ENCODE results near the gene CUL3.

The CUL3 gene

DNA sequence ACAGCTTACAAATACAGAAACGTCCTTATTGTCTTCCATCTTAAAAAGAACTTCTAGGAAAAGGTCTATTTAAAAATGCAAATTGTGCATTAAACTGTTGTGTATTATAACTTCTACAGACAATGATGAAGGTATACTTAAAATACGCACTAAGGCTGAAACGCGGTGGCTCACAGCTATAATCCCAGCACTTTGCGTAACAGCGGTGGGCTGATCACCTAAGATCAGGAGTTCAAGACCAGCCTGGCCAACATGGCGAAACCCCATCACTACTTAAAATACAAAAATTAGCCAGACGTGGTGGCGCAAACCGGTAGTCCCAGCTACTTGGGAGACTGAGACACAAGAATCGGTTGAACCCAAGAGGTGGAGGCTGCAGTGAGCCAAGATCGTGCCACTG is 4.9 kb downstream of the CUL3 start:
- DNase-seq (ENCODE audit: low spot score): no peak

DNA sequence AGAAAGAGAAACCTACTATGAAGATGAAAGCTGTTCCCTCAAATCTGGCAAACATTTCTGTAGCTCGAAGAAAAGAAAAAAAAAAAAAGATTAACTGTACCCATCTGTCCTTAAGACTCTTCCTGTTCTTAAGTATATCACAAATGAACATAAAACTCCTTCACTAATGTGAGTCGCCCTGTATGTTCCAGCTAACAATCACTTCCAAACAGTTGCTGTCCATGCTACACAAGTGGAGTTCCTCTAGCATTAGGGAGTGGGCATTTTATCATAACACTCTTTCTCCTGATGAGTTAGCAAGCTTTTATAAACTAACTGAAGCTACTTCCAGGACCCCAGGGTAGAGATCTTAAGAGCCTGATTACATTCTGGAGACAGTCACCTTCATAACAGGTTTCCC is 5.8 kb downstream of the CUL3 start:
- DNase-seq (ENCODE audit: low spot score): no peak

DNA sequence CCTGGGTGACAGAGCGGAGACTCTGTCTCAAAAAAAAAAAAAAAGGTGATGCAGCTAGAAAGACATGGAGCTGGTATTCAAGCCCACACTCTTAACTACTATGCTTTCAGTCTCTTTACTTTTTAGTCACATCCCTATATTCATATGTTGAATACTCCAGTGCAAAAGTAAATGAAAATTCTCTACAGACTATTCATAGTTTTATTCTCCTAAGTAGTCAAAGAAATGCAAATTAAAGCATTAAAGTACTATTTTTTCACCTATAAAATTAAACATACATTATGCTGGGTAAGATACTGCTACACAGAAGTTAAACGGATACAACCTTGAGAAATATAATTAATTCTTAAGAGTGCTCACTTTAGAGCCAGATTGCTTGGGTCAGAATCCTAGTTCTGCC is 7.6 kb downstream of the CUL3 start:
- no peak for DNase-seq (ENCODE audit: low spot score)

DNA sequence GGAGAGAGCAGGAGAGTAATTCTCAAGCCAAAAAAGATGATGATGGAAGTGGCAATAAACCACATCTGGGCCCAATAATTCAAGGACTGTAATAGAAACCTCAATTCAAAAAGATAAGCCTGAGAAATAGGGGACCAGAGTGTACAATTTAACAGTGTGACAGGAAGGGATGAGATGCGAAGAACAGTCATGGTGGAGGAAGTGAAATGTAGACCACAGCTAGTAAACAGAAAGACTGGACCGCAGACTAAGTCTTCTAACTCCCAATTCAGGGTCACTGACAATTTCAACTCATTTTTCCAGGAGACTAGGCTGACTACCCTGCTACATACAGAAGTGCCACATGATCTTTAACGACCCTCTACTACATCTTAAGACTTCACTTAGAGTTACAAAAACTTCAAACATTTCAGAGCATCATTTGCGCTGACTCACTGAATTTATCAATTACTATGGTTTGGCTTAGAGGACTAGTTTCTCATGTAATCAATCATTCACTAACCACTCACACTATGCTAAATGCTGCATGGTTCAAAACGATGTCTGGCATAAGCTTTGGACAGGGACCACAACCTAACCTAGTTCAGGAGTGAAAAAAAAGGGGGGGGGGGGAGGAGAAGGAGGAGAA is 9.0 kb downstream of the CUL3 start:
- no peak for DNase-seq (ENCODE audit: low spot score)

DNA sequence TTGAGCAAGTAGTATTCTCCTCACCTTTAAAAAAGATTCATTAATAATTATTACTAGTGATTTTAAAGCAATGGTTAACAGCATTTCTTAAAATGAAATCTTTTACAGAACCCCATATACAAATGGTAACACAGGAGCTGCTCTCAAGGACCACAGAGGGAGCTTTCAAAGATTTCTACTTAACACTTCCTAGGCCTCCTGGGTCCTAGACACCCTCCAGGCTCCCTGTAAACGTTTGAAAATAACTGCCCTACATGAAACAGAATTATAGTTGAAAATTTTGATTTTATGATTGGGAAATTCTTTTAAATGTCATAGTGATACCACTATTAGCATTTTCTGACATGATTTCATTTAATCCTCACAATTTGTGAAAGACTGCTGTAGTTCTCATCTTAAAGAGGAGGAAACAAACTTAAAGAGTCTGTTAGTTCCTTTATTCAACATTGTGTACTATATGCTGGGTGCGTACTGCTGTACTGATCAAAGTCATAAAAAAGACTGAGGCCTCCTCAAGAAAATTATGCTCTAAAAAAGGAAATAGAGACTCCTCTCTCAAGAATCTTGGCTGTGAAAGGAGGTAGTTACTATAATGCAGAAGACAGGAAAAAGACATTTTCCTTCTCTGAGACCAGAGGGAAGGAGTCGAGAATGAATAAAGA is 10.6 kb downstream of the CUL3 start:
- DNase-seq (ENCODE audit: low spot score): no peak

DNA sequence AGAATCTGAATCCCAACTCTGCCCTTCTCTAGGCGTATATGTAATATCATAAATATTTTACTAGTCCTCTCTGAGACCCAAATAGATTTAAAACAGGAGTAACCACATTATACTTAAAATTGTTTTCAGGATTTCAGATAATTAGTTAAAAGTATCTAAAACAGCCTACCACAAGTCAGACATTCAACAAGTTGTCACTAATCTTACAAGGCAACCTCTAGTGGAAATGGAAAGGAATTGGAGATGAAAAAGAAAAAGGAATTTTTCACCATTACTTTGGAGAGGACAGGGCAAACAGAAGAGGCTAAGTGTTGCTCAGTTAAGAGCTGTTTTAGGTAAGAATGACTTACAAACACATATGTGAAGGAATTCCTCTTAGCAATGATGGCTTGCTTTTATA is 11.4 kb downstream of the CUL3 start:
- no peak for DNase-seq (ENCODE audit: low spot score)

DNA sequence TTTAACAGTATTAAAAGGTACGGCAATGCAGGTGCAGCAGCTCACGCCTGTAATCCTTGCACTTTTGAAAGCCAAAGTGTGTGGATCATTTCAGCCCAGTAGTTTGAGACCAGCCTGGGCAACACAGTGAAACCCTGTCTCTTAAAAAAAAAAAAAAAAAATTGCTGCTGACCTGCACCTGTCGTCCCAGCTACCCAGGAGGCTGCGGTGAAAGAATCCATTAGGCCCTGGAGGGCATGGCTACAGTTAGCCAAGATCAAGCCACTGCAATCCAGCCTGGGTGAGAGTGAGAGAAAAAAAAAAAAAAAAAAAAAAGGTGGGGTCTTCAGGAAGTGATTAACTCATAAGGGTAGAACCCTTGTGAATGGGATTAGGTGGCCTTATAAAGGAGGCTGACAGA is 12.8 kb downstream of the CUL3 start:
- DNase-seq (ENCODE audit: low spot score): no peak

DNA sequence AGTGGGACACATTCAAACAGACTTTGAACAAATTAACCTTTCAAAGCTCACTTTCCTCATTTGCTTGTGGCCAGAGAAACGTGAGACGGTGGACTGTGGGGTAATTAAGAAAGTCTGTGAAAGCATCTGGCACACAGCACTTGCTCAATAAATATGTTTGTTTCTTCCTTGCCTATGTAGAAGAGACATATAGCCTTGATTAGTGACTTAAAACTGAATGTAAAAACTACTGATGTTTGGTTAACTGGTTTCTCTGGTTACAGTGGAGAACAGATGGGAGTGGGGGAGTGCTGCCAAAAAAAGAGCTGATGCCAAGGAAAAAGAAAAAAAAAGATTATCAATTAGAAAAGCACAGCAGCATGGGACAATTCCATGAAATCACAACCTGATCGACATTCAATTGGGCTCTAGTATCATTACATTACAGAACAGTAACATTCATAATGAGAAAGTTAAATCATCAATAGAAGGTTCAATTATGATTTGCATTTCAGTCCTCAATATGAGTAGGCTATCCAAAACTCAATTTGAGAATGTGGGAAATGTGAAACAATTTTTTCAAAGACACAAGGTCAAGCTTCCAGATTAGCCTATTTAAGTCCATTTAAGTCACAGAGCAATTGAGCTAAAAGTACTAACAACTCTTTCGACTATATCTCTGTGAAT is 14.7 kb downstream of the CUL3 start:
- DNase-seq (ENCODE audit: low spot score): no peak

DNA sequence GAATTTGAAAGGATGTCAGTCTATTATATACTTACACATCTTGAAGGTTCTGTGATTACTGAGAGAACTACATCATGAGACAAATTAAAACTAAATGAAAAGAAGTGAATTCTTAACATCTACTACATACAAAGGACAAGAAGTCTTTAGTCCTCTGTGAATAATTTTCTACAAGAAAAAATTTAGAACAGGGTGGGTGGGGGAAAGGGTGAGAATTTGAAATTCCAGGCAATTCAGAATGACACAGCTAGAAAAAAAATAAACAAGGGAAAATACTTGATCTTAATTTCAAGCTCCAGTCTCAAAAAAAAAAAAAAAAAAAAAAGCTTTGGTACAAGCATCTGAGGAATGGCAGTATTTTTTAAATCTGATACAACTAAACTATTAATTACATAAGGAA is 15.5 kb downstream of the CUL3 start:
- no peak for DNase-seq (ENCODE audit: low spot score)

DNA sequence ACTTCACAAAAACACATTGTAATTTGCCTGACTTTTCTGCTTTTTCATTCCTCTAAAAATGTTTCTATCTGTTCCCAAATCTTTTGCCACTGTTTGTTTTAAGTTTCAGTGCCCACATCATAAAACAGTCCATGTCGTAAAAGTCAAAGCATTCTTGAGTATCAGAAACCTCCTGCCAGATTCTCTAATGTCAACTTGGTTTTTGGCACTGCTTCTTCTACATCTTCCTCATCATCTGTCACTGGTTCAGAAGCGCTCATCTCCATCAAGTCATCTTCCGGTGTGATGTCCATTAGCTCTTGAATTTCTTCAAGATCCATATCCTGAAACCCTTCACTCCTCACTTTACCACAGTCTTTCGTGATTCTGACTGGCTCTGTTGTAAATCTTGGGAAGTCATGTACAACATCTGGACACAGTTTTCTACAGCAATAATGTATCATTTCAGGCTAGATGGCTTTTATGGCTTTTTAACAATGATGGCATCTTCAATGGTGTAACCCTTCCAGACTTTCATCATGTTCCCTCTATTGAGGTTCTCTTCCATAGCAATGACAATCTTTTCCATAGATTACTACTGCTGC is 19.6 kb downstream of the CUL3 start:
- no peak for DNase-seq (ENCODE audit: low spot score)

DNA sequence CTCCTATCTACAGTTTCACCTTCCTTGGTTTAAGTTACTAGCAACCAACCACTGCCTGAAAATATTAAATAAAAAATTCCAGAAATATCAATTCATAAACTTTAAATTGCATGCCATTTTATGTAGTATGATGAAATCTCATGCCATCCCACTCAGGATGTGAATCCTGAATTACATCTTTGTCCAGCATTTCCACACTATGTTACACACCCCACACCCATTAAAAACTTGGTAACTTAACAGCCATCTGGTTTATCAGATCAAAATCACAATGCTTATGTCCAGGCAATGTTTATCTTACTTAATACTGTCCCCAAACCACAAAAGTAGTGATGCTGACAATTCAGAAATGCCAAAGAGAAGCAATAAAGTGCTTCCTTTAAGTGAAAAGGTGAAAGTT is 21.6 kb downstream of the CUL3 start:
- no peak for DNase-seq (ENCODE audit: low spot score)

DNA sequence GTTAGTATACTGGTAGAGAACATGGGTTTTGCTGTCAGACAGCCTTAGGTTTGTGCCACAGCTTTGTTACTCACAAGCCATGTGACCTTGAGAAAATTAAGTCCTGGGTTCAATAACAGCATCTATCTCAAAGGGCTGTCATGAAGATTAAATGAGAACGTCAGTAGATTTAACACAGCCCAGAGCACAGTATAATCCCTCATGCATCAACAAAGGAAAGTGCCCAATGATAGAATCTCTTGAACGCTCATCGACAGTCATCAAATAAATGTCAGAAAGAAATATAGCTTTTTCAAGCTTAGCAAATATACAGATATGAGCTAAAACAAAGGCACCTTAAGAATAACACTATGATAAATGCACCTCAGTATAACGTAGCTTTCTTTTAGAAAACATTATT is 22.3 kb downstream of the CUL3 start:
- no peak for DNase-seq (ENCODE audit: low spot score)

DNA sequence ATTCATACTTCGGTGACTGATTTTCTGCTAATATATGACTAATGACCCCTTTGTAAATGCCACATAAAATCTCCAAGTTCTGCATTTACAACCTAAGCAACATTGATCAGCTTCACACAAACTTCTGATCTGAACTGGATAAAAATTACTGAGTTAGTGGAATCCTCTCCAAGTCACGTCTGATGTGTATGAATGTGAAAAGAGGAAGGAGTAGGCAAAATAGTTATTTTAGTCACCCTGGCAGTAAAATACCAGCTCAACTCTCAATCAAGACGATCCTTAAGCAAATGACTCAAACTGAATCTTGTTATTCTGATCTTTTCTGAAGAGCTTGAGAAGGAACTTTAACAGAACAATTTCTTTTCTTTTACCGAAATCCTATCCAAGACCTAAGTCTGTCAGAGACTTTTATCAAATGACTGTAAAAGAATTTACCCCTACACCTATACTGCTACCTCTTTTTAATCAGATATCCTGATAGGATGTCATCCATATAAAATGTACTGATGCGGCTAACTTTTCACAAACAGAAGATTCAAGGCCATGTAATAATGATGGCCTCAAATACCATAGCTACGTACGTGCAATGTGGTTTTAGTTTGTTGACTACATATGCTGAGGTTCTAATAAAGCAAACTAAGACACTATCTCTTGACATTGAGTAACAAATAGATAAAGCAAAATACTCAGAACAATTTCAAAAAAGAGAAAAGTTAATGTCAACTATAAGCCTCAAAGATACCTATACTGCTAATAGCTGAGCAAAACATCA is 23.7 kb downstream of the CUL3 start:
- no peak for DNase-seq (ENCODE audit: low spot score)

DNA sequence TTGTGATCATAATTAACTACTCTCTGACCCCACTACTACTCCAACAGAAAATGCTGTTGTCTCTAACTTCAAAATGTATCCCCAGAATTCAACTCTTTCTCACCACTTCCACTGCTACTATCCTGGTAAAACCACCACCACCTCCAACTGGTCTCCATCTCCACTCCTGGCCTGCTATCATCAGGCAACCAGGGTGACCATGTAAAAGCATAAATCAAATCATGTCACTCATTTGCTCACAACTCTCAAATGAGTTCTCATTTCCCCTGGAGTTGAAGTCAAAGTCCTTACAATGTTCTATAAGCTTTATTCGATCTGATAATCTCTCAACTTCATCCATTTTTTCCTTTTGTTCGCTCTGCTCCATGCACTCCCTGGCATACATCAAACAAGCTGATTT is 24.6 kb downstream of the CUL3 start:
- no peak for DNase-seq (ENCODE audit: low spot score)

DNA sequence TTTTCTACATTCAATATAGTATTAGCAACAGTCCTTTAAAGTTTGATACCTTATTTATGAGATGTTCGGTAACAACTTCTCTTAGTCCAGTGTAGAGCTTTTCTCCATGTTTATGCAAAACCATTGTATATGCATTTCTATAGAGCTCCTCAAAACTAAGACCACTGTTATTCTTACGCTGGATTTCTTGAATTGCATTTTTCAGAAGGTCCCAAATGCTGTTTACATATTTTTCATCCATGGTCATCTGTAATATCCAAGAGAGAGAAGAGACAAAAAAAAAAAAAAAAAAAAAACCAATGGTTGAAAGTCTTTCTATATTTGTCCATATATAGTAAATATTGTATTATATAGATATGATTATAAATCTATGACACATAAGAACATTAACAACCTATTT is 27.6 kb downstream of the CUL3 start:
- DNase-seq (ENCODE audit: low spot score): no peak

DNA sequence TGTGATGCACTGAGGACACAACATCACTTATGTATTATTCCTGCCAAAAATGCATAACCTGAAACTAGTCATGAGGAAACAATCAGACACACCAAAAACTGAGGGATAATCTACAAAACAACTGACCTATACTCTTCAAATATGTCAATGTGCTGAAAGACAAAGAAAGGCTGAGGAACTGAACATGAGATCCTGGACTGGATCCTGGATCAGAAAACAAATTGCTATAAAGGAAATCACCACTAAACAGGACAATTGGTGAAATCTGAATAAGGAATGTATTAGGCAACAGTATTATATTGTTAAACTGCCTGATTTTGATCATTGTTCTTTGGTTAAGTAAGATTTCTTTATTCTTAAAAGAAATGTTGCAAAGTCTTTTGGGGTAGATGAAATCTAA is 28.8 kb downstream of the CUL3 start:
- no peak for DNase-seq (ENCODE audit: low spot score)

DNA sequence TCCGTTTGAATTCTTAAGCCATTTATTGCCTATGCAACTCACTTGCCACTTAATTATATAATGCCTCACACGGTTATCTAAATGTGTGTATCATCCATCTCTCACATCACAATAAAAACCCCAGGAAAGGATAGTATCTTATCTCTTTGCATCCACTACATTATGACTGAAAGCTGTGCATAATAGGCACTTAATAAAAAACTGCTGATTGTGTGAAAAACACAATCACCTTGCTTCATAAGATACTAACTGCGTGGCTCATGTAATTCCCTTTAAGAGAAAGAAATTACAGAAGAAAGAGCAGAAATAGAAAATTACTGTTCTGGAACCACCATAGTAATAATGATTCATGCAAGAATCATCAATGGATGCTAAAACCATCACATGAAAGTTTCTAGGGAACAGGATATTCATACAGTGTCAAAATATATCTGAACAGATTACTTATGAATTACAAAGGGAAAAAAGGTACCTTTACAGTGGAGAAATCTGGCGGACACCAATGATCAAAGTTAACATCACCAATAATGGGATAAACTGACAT is 29.3 kb downstream of the CUL3 start:
- no peak for DNase-seq (ENCODE audit: low spot score)

DNA sequence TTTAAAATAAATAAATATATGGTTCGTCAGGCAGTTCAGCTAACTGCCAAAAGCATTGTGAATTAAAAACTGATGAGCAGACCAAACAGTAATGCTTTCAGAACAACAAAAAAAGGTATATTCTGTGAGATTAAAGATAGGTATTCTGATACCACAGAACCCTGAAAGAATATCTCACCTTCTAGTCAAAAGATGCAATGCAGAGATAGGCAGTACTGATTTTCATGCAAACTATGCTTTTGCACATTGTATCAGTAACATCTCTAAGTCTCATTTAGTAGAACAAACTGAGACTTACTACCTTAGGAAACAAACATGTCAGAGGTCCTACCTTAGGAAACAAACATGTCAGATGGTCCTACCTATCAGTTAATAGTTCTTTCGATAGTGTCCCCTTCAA is 32.4 kb downstream of the CUL3 start:
- no peak for DNase-seq (ENCODE audit: low spot score)

DNA sequence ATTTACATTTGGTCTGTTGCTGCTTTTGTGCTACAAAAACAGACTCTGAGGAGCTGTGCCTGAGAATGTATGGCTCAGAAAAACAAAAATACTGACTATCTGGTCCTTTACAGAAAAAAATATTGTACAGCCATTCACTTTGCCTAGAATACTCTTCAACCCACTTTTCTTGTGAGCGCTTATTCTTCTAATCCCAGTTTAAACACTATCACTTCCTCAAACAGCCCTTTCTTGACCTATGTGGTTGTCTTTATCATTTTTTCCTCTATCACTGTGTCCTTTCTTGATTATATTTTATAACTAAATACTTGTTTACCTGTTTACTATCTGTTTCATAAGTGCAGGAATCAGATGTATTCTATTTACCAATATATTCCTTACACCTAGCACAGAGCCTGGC is 33.5 kb downstream of the CUL3 start:
- no peak for DNase-seq (ENCODE audit: low spot score)

DNA sequence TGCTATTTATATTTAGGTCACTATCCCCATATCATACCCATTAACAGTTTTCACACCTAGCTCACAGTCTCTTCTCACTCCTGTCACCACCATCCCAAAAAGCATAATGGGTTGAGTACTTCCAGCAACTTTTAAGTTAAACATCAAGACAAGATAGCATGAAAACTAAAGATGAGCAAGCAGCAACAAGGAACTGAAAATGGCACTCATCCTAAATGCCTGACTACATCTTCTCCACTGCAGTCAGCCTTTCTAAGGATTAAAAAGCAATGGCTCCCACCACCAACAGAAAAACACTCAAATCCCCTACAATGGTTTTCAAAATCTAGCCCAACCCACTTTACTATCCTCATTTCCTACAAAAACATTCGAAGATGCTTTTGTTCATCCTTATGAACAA is 38.2 kb downstream of the CUL3 start:
- no peak for DNase-seq (ENCODE audit: low spot score)

DNA sequence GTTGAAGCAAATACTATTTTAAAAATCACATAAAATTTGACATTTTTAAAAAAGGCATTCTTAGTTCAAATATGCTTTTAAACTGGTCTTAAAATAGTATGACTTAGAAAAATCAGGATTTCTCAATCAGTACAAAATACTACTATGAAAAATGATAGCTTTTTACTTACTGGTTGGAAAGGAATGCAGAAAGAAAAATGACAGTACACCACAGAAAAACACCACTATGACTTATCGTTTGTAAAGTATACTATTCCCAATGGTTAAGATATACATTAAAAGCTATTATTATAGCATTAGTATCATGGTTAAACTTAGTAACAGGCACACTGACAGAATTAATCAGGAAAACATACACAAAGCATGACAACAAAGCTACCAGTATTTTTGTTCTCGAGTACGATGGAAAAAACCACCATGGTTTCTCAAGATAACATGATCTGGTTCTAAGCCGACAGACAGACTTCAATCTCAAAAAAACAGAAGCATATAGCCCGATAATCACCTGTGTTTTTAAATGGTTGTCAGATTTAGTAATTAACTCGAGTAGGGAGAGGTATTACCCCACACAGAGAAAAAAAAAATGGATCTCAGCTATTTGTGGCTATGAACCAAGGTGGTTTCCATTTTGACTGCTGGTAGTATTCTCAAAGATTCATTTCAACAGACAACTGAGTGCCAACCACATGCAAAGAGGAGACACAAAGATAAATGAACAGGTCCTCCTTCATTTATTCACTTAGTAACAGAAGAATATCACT is 39.1 kb downstream of the CUL3 start:
- no peak for DNase-seq (ENCODE audit: low spot score)

DNA sequence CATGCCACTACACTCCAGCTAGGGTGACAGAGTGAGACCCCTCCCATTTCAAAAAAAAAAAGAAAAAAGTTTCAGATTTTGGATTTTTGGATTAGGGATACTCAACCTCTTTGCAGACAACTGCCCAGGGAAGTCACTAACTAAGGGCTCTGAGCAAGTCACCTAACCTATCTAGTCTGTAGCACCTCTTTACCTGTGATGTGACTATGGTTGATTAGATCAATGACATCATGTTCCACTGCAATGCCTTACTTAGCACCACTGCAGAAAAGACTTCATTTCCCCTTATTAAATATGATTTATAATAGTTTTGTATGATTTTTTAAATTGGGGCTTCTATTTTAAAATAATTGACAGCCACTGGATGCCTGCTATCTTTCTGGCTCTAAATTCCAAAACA is 41.2 kb downstream of the CUL3 start:
- no peak for DNase-seq (ENCODE audit: low spot score)

Measured in kidney capillary endothelial cell (primary cell).